Thymus (tissue), 11 donors: Measurements from ENCODE around the gene SH3TC2. TPM values are rescaled to one million over a fixed set of nuclear protein-coding genes. Genes with fewer than 3 reads are reported as not detected.
"Not testable (repeated sequence)": the region's sequence is repeated elsewhere in the genome, so short reads cannot be mapped to it uniquely, and the experiment has no call there.

Experiments used
- DNase-seq, 9 donors: peaks; one replicate each; pipeline ENCODE4 v3.0.0-alpha.2; 2013; ENCODE audit warnings: low spot score in 9 of 9, low read depth in 6 of 9, missing footprints in 1 of 9
- H3K27ac ChIP-seq, 2 donors: one replicate each; pipeline ENCODE4 v1.5.1; 2013; ENCODE audit warnings: control low read depth in 1 of 2, low read depth in 1 of 2, low read length in 1 of 2, mild to moderate bottlenecking in 1 of 2, moderate library complexity in 1 of 2
- H3K27me3 ChIP-seq, 2 donors: one replicate each; pipeline ENCODE4 v1.5.1; 2013; ENCODE audit warnings: low read length in 1 of 2; ENCODE audit not compliant: control insufficient read depth in 2 of 2, insufficient read depth in 1 of 2
- H3K36me3 ChIP-seq, 2 donors: one replicate each; pipeline ENCODE4 v1.5.1; 2013; ENCODE audit warnings: low read length in 1 of 2, mild to moderate bottlenecking in 1 of 2, moderate library complexity in 1 of 2; ENCODE audit not compliant: control insufficient read depth in 2 of 2, insufficient read depth in 2 of 2
- H3K4me1 ChIP-seq, 2 donors: one replicate each; pipeline ENCODE4 v1.5.1; 2013; ENCODE audit warnings: low read length in 2 of 2; ENCODE audit not compliant: control insufficient read depth in 2 of 2, insufficient read depth in 2 of 2
- H3K4me3 ChIP-seq, 2 donors: one replicate each; pipeline ENCODE4 v1.5.1; 2013; ENCODE audit warnings: low read length in 2 of 2, control low read depth in 1 of 2, mild to moderate bottlenecking in 1 of 2
- H3K9me3 ChIP-seq, 2 donors: one replicate each; pipeline ENCODE4 v1.5.1; 2013; ENCODE audit warnings: low read length in 1 of 2, mild to moderate bottlenecking in 1 of 2; ENCODE audit not compliant: control insufficient read depth in 2 of 2, insufficient read depth in 1 of 2
- WGBS: extraction: QIAGEN DNeasy Blood & Tissue Kit; methylation state at CpG from one replicate; pipeline ENCODE4 v1.1.7; 2013; 5-methylcytosine and 5-hydroxymethylcytosine counted together
- polyA plus RNA-seq: library from polyadenylated mRNA; stranded (reverse); fragments of 200-250 nt; gene quantifications from one replicate; pipeline ENCODE4 v1.2.3, GENCODE V29; 2013
- total RNA-seq: library from RNA; stranded (reverse); fragments of 120-200 nt; gene quantifications from one replicate; pipeline ENCODE4 v1.2.4, GENCODE V29; 2013
- donor health status: healthy.

SH3TC2 gene
- total and polyA plus RNA-seq, 2 donors = 0.24 to 0.48 TPM

DNA sequence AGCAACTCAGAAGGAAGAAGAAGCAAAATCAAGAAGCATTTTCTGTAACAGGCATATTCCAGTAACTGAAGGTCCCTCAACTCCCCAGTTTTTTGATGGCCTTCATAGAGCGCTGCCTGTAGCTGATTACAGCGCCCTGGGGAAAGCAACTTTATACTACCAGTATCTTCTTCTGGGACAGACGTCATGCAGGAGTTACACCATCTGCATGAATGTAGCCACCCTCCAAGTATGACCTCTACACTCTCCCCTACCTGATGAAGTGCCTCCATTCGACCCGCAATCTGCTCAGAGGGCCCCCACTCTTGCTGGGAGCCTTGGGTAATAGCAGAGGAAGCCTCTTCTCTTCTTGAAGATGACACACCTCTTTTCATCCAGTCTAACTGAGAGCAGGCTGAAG lies 21.0 kb upstream of the SH3TC2 start:
- no peak overlapping the region for H3K27ac ChIP-seq
- WGBS = 78% methylated on average over 5 of the region's 5 CpGs
- no peak for DNase-seq
- no peaks in the 10 kb centered on the region for H3K27me3 ChIP-seq
- no peak overlapping the region for H3K4me3 ChIP-seq
- no peaks in the 10 kb centered on the region for H3K4me1 ChIP-seq
- H3K36me3 ChIP-seq = no peaks in the 10 kb centered on the region
- H3K9me3 ChIP-seq = no peaks in the 10 kb centered on the region

DNA sequence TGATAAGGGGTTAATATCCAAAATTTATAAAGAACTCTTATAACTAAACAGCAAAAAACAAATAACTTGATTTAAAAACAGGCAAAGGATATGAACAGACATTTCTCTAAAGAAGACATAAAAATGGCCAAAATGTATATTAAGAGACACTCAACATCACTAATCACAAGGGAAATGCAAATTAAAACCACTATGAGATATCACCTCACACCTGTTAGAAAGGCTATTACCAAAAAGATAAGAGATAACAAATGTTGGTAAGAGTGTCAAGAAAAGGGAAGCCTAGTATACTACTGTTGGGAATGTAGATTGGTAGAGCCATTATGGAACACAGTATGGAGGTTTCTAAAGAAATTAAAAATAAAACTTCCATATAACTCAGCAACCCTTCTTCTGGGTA lies 19.4 kb upstream of the SH3TC2 start:
- Histone ChIP-seq H3K4me3 (no peak overlapping the region), H3K36me3 (no peaks in the 10 kb centered on the region), H3K27me3 (no peaks in the 10 kb centered on the region), H3K27ac (no peak overlapping the region), H3K9me3 (no peaks in the 10 kb centered on the region), H3K4me1 (no peaks in the 10 kb centered on the region)
- DNase-seq = no peak

DNA sequence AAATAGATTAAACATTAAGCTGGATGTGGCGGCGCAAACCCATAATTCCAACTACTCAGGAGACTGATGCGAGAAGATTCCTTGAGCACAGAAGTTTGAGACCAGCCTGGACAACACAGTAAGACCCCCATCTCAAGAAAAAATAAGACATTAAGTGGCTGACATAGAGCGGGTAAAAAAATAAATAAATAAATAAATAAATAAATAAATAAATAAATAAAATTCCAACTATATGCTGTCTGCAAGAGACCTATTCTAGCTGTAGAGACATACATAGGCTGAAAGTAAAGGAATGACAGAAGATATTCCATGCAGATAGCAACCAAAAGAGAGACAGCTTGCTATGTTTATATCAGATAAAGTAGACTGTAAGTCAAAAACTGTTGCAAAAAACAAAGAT lies 17.4 kb upstream of the SH3TC2 start:
- no peak for DNase-seq
- H3K36me3 ChIP-seq = no peaks in the 10 kb centered on the region
- H3K4me1 ChIP-seq = no peaks in the 10 kb centered on the region
- H3K27ac ChIP-seq = no peak overlapping the region
- whole genome bisulfite sequencing = 97% methylated on average over 4 of the region's 4 CpGs
- no peak overlapping the region for H3K4me3 ChIP-seq
- no peaks in the 10 kb centered on the region for H3K27me3 ChIP-seq
- H3K9me3 ChIP-seq = no peaks in the 10 kb centered on the region

DNA sequence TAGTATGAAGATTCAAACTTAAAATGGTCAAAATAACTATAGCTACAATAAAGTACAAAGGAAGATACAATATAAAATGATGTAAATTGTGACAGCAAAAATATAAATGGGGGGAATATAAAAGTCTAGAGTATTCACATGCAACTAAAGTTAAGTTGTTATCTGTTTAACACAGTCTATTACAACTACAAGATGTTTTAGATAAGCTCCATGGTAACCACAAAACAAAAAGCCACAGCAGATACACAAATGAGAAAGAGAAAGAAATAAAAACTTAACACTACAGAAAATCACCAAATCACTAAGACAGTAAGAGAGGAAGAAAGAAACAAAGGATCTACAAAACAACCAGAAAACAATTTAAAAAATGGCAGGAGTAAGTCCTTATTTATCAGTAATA lies 17.0 kb upstream of the SH3TC2 start:
- DNase-seq = peak in 5 of 9 donors; percentile 7 to 59 (median 19)
- H3K4me1 ChIP-seq = no peaks in the 10 kb centered on the region

DNA sequence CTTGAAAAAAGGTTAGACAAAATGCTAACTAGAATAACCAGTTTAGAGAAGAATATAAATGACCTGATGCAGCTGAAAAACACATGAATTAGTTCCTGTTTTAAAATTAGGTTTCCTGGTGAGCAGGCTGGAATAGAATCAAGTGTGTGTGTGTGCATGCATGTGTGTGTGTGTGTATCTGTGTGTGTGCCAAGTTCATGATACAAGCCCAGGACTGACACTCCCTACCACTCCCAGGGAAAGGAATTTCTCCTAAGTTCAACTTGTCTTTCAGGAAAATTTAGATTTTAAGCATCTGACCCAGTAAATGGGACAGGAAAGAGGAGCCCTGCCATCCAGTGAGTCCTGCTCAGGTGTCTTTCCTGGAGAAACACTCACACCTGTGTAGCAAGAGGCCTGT lies 11.2 kb upstream of the SH3TC2 start:
- H3K36me3 ChIP-seq, H3K4me3 ChIP-seq, H3K27me3 ChIP-seq, H3K4me1 ChIP-seq, H3K27ac ChIP-seq, H3K9me3 ChIP-seq, DNase-seq: not testable (repeated sequence)

More for the DNA sequence above, 17.0 kb upstream of the SH3TC2 start:
- Histone ChIP-seq H3K9me3 (no peaks in the 10 kb centered on the region), H3K27ac (no peak overlapping the region), H3K4me3 (no peak overlapping the region), H3K27me3 (no peaks in the 10 kb centered on the region), H3K36me3 (no peaks in the 10 kb centered on the region)

DNA sequence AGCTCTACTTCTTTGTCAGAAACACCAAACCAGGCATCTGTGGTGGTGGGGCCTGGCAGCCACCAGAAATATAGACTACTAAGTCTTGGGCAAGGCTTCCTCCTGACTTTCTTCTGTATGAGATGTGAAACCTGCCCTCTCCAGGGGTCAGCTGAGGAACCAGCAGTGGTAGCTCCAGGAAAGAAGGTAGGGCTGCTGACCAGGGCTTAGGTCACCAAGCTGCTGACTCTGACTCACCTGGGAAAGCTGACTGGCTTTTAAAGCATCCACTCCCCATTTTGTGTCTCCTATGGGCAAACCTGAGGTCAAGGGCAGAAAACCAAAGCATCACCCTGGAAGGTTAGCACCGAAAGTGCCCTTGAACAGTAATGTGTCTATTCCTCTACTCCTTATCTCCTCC lies 10.4 kb upstream of the SH3TC2 start:
- DNase-seq = no peak
- H3K4me1 ChIP-seq = no peaks in the 10 kb centered on the region
- WGBS = 94% methylated on average over 1 of the region's 1 CpG
- no peak overlapping the region for H3K27ac ChIP-seq
- H3K36me3 ChIP-seq = no peaks in the 10 kb centered on the region
- no peaks in the 10 kb centered on the region for H3K9me3 ChIP-seq
- no peaks in the 10 kb centered on the region for H3K27me3 ChIP-seq
- no peak overlapping the region for H3K4me3 ChIP-seq

DNA sequence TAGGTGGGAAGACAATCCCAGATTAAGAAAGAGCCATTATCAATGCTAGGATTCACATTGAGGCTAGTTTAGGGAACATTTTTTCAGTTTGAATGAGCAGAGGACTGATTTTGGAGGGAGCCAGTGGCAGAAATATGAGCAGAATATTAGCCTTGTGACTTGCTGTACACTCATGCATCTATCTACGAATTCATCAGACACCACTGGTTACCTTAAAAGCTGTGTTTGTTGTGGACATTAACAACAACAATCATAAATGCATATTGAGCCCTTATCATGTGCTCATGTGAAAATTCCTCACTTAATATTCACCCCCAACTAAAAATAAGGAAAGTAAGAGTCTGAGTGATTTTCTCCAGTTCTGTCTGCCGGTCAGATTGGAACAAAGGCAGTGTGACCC lies 9.9 kb upstream of the SH3TC2 start:
- no peak overlapping the region for H3K27ac ChIP-seq
- no peaks in the 10 kb centered on the region for H3K27me3 ChIP-seq
- no peaks in the 10 kb centered on the region for H3K9me3 ChIP-seq
- H3K36me3 ChIP-seq = no peaks in the 10 kb centered on the region
- DNase-seq = no peak
- H3K4me1 ChIP-seq = no peaks in the 10 kb centered on the region
- WGBS = 90% methylated on average over 2 of the region's 2 CpGs
- no peak overlapping the region for H3K4me3 ChIP-seq

DNA sequence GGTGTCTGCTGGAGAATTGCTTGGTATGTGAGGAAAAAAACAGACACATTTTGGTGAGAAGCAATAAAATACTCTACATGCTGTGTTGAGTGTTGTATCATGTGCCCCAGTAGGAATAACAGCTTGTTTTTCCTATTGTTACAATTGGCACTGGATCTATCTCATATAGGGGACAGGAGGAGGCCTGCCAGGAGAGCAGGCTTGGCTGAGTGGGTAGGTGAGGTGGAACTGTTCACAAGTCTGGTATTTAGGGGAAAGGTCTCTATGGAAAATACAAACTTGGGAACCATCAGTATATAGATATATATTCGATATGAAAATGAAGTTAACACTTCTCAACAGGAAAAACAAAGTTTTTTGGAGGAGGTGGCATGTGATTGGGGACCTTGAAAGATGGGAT lies 9.5 kb upstream of the SH3TC2 start:
- H3K27ac ChIP-seq = no peak overlapping the region
- H3K4me1 ChIP-seq = no peaks in the 10 kb centered on the region
- H3K9me3 ChIP-seq = no peaks in the 10 kb centered on the region
- DNase-seq = no peak
- no peaks in the 10 kb centered on the region for H3K27me3 ChIP-seq
- no peak overlapping the region for H3K4me3 ChIP-seq
- WGBS = 92% methylated on average over 1 of the region's 1 CpG
- no peaks in the 10 kb centered on the region for H3K36me3 ChIP-seq

DNA sequence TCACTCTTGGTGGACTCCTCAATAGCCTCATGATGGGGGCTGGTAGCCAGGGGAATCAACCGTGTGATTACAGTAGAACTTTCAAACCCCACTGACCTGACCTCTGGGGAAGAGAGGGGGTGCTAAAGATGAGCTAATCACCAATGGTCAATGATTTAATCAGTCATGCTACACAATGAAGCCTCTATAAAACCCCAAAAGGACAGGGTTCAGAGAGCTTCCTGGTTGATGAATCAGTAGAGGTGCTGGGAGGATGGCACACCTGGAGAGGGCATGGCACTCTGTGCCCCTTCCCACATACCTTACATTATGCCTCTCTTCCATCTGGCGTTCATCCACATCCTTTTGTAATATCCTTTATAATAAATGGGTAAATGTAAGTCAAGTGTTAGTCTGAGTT lies 8.9 kb upstream of the SH3TC2 start:
- no peak overlapping the region for H3K4me3 ChIP-seq
- H3K9me3 ChIP-seq = no peaks in the 10 kb centered on the region
- no peak for DNase-seq
- H3K27ac ChIP-seq = no peak overlapping the region
- no peaks in the 10 kb centered on the region for H3K4me1 ChIP-seq
- H3K27me3 ChIP-seq = no peaks in the 10 kb centered on the region
- H3K36me3 ChIP-seq = no peaks in the 10 kb centered on the region
- 95% methylated on average over 2 of the region's 2 CpGs for WGBS

DNA sequence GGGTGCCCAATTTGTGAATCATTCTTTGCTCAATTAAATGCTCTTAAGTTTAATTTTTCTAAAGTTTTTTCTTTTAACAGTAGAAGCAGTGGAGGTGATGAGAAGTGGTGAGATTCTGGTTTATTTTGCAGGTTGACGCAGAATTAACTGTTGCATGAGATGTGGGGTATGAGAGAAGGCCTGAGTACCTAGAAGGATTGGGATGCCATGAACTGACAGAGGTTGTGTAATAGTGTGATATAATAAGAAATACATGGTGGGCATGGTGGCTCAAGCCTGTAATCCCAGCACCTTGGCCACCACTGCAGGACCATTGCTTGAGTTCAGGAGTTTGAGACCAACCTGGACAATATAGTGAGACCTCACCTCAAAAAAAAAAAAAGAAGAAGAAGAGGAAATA lies 8.4 kb upstream of the SH3TC2 start:
- Histone ChIP-seq H3K36me3 (no peaks in the 10 kb centered on the region), H3K27me3 (no peaks in the 10 kb centered on the region), H3K9me3 (no peaks in the 10 kb centered on the region), H3K4me1 (no peaks in the 10 kb centered on the region), H3K27ac (no peak overlapping the region), H3K4me3 (no peak overlapping the region)
- 80% methylated on average over 1 of the region's 1 CpG for WGBS
- DNase-seq = no peak
